ENCODE results near the gene MSMB.

DNA sequence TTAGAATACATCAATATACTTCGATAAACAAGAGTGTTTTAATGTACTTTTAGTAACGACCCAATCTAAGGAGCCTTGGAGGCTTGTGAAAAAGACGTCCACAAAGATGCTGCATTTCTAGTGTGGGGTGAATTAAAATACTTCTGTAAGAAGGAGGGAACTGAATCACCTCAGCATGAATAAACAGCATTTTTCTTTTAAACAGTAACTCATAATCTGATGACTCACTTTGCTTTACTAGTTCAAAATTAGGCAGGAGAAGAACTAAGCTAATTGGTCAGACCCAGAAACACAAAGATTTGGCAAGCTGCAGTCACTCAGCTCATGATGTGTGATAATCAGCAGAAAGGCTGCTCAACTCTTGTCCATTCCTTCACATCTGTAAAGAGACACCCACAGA is 39.9 kb downstream of the MSMB start:
- TF ChIP-seq POLR2A (IDR thresholded peaks at IDR 0.05; ENCODE audit: low read depth, low read length): no peak
- TF ChIP-seq, protein P1, sequence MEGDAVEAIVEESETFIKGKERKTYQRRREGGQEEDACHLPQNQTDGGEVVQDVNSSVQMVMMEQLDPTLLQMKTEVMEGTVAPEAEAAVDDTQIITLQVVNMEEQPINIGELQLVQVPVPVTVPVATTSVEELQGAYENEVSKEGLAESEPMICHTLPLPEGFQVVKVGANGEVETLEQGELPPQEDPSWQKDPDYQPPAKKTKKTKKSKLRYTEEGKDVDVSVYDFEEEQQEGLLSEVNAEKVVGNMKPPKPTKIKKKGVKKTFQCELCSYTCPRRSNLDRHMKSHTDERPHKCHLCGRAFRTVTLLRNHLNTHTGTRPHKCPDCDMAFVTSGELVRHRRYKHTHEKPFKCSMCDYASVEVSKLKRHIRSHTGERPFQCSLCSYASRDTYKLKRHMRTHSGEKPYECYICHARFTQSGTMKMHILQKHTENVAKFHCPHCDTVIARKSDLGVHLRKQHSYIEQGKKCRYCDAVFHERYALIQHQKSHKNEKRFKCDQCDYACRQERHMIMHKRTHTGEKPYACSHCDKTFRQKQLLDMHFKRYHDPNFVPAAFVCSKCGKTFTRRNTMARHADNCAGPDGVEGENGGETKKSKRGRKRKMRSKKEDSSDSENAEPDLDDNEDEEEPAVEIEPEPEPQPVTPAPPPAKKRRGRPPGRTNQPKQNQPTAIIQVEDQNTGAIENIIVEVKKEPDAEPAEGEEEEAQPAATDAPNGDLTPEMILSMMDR (conservative IDR thresholded peaks at IDR 0.05; ENCODE audit: low read depth, low read length): no peak
- no peak for TF ChIP-seq BHLHE40 (IDR thresholded peaks at IDR 0.05; ENCODE audit: low read depth, low read length)
